Measurements from ENCODE around the gene ISCA1. TPM values are rescaled to one million over a fixed set of nuclear protein-coding genes. Genes with fewer than 3 reads are reported as not detected.

The ISCA1 gene
- polyA plus RNA-seq, 1 experiment, result 15.6 TPM

- Histone ChIP-seq H3K36me3 (ENCODE audit: control insufficient read depth, insufficient read depth, low read length) (peaks cover 12% of the 10 kb centered on the region), H3K4me3 (ENCODE audit: low read depth, low read length) (no peak overlapping the region), H3K27me3 (ENCODE audit: control insufficient read depth, insufficient read depth, low read length) (no peaks in the 10 kb centered on the region)
- CTCF ChIA-PET, result no interaction called here
- DNase-seq (ENCODE audit: low read depth), result no peak
- POLR2A ChIA-PET, result no interaction called here
- TF ChIP-seq, protein P1, sequence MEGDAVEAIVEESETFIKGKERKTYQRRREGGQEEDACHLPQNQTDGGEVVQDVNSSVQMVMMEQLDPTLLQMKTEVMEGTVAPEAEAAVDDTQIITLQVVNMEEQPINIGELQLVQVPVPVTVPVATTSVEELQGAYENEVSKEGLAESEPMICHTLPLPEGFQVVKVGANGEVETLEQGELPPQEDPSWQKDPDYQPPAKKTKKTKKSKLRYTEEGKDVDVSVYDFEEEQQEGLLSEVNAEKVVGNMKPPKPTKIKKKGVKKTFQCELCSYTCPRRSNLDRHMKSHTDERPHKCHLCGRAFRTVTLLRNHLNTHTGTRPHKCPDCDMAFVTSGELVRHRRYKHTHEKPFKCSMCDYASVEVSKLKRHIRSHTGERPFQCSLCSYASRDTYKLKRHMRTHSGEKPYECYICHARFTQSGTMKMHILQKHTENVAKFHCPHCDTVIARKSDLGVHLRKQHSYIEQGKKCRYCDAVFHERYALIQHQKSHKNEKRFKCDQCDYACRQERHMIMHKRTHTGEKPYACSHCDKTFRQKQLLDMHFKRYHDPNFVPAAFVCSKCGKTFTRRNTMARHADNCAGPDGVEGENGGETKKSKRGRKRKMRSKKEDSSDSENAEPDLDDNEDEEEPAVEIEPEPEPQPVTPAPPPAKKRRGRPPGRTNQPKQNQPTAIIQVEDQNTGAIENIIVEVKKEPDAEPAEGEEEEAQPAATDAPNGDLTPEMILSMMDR (IDR thresholded peaks at IDR 0.05; ENCODE audit: insufficient read depth, low read depth, low read length), result no peak
Observed at GRCh38 chr9:86263876-86264275, 18.5 kb downstream of the ISCA1 start.

DNA sequence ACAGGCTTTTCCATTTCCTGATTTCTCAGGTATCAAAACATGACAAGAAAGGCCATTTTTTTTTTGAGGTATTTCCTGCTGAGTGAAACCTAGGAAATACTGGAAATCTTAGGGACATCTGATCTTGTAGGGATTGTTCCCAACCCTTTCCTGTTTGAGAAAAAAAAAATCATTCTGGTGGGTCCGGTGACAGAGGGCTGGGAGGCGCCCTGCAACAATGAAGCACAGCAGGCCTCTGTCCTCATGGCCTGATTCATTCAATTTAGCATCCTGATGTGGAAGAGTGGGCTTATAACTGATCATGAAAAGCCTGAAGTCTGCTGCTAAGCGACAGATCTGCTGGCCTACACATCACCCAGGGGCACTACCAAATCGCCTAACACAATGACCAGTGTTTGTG lies 19.8 kb downstream of the ISCA1 start:
- no peak for DNase-seq (ENCODE audit: low read depth)
- H3K36me3 ChIP-seq (ENCODE audit: control insufficient read depth, insufficient read depth, low read length), result peaks cover 12% of the 10 kb centered on the region
- TF ChIP-seq, protein P1 (IDR thresholded peaks at IDR 0.05; ENCODE audit: insufficient read depth, low read depth, low read length), result no peak
- no peak overlapping the region for H3K4me3 ChIP-seq (ENCODE audit: low read depth, low read length)
- ChIA-PET CTCF (interaction anchor here (0.6 to 1.4 kb wide), 2 partner anchors 12 to 60 kb away, joined by 3 to 4 read pairs; no protein-coding TSS in a partner anchor), POLR2A (no interaction called here)
- H3K27me3 ChIP-seq (ENCODE audit: control insufficient read depth, insufficient read depth, low read length), result no peaks in the 10 kb centered on the region

- POLR2A ChIA-PET, result no interaction called here
- Histone ChIP-seq H3K4me3 (ENCODE audit: low read depth, low read length) (no peak within 1 kb of the TSS), H3K27me3 (ENCODE audit: control insufficient read depth, insufficient read depth, low read length) (no peaks in the 10 kb centered on the region), H3K36me3 (ENCODE audit: control insufficient read depth, insufficient read depth, low read length) (peaks cover 10% of the 10 kb centered on the region)
- DNase-seq (ENCODE audit: low read depth), result no peak
- CTCF ChIA-PET, result interaction anchor here (0.7 kb wide), 1 partner anchor 10 kb away, joined by 3 read pairs; no protein-coding TSS in a partner anchor
- TF ChIP-seq, protein P1 (IDR thresholded peaks at IDR 0.05; ENCODE audit: insufficient read depth, low read depth, low read length), result no peak
Observed at GRCh38 chr9:86259557-86259956, 22.8 kb downstream of the ISCA1 start, which contains the start of gene C9orf153. Gene C9orf153 (minus strand): TSS chr9:86259657. CDS start chr9:86229603, 30,054 bp downstream.

DNA sequence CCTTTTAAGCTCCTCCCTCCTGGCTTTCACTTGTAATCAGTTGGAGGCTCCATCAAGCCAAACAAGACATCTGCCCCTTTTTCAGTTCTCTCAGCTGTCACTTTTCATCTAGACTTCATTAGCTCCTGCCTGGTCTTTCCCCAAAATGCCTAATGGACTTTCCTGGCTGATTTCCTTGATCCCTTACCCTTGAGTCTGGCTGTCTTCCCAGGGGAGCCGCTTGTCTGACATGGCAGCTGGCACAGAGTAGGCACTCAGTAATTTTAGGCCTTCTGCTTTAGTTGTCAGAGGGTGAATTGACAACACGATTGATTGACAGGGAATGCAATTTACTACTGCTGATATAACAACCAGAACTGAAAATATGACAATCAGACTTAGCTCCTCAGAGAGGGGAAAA lies 24.9 kb downstream of the ISCA1 start:
- ChIA-PET CTCF (interaction anchor here (1.1 to 1.3 kb wide), 3 partner anchors 10 to 55 kb away, joined by 3 to 6 read pairs (median 3); no protein-coding TSS in a partner anchor), POLR2A (no interaction called here)
- H3K27me3 ChIP-seq (ENCODE audit: control insufficient read depth, insufficient read depth, low read length), result no peaks in the 10 kb centered on the region
- H3K36me3 ChIP-seq (ENCODE audit: control insufficient read depth, insufficient read depth, low read length), result no peaks in the 10 kb centered on the region
- no peak for DNase-seq (ENCODE audit: low read depth)
- TF ChIP-seq, protein P1 (IDR thresholded peaks at IDR 0.05; ENCODE audit: insufficient read depth, low read depth, low read length), result no peak
- no peak overlapping the region for H3K4me3 ChIP-seq (ENCODE audit: low read depth, low read length)

- CTCF ChIA-PET, result interaction anchor here (1.3 kb wide), 2 partner anchors 19 to 54 kb away, joined by 3 to 6 read pairs; no protein-coding TSS in a partner anchor
Observed at GRCh38 chr9:86256653-86257052, 25.7 kb downstream of the ISCA1 start.

More at GRCh38 chr9:86256653-86257052, 25.7 kb downstream of the ISCA1 start:
- Histone ChIP-seq H3K36me3 (ENCODE audit: control insufficient read depth, insufficient read depth, low read length) (no peaks in the 10 kb centered on the region), H3K27me3 (ENCODE audit: control insufficient read depth, insufficient read depth, low read length) (no peaks in the 10 kb centered on the region), H3K4me3 (ENCODE audit: low read depth, low read length) (no peak overlapping the region)
- POLR2A ChIA-PET, result no interaction called here
- no peak for DNase-seq (ENCODE audit: low read depth)
- TF ChIP-seq, protein P1 (IDR thresholded peaks at IDR 0.05; ENCODE audit: insufficient read depth, low read depth, low read length), result no peak
